ENCODE data around the gene FASTKD2.

GRCh38 chr2:206733341-206733740, 32.1 kb upstream of the FASTKD2 start:
- TF ChIP-seq CTCF (IDR thresholded peaks at IDR 0.05; ENCODE audit: borderline replicate concordance, extremely low read depth, low read length, poor library complexity, severe bottlenecking), result no peak
- no peak for TF ChIP-seq EZH2 (IDR thresholded peaks at IDR 0.05; ENCODE audit: borderline replicate concordance, low read depth, low read length, severe bottlenecking)
